Measurements from ENCODE around the gene NUDT11. TPM values are rescaled to one million over a fixed set of nuclear protein-coding genes. Genes with fewer than 3 reads are reported as not detected.

NUDT11 gene
- total and polyA plus RNA-seq, 9 of the 15 experiments (the other 6 are each of a cell fraction or from before 2014, with no cell fraction given), result 0.01 to 0.19 (median 0.08) TPM; not detected in 3

DNA sequence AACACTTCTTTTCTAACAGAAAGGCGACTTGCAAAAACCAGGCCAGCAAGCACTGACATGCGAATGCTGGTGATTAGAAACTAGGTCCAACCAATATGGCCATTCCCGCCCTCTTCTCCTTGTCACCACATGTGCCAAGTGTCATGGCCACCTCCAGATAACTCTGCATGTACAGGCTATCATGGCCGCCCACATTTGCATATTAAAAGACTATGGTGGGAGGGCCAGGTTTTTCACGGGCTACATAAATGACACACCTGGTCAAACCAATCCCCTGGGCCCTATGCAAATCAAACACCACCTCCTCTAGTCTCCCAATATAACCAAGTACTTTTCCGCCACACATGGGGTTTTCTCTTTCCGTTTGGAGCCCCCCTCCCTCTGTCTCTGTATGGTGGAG lies 40.1 kb downstream of the NUDT11 start:
- Histone ChIP-seq H3K9me3 (replicated peaks; ENCODE audit: control insufficient read depth, insufficient read depth, low read depth, low read length) (no peaks in the 10 kb centered on the region; the same call in 1 of the 2 replicates), H3K9ac (ENCODE audit: insufficient read depth in 1 of 2, low read depth in 2 of 2, low read length in 2 of 2) (no peak overlapping the region), H2AFZ (ENCODE audit: low read depth, low read length) (no peak overlapping the region), H3K36me3 (ENCODE audit: control insufficient read depth, insufficient read depth, low read length) (no peaks in the 10 kb centered on the region), H3K4me1 (replicated peaks in 1 of 2; ENCODE audit: control insufficient read depth in 2 of 2, insufficient read depth in 2 of 2, low read length in 2 of 2) (no peaks in the 10 kb centered on the region), H3K4me2 (ENCODE audit: insufficient read depth, low read length) (no peak overlapping the region), H3K27me3 (ENCODE audit: control insufficient read depth in 2 of 2, insufficient read depth in 2 of 2, low read length in 2 of 2) (no peaks in the 10 kb centered on the region), H3K4me3 (no peak overlapping the region), H3K79me2 (ENCODE audit: control insufficient read depth, insufficient read depth, low read length) (no peaks in the 10 kb centered on the region), H4K20me1 (replicated peaks; ENCODE audit: control insufficient read depth, insufficient read depth, low read length) (no peaks in the 10 kb centered on the region), H3K27ac (ENCODE audit: extremely low read depth, low read depth, low read length) (no peak overlapping the region), H3K9me1 (ENCODE audit: control insufficient read depth, insufficient read depth, low read length) (no peaks in the 10 kb centered on the region)
- ChIA-PET POLR2A (no interaction called here), CTCF (ENCODE audit: low intra/inter-chr PET ratio) (interaction anchor here (0.6 to 1.1 kb wide), 3 partner anchors 120 to 763 kb away, joined by 3 to 8 read pairs (median 3); no protein-coding TSS in a partner anchor)
- in situ Hi-C loops (cut with MboI), result loop anchor here (25.0 kb wide), 1 partner anchor 769 kb away; no protein-coding TSS in a partner anchor
- intact Hi-C loops (cut with micrococcal nuclease), result loop anchor here (5.0 kb wide), 1 partner anchor 309 kb away; no protein-coding TSS in a partner anchor
- DNase-seq (ENCODE audit: extremely low read depth in 1 of 4, low spot score in 3 of 4) (no peak), FAIRE-seq (no peak), ATAC-seq (peak; percentile 29; the same call in 1 of the 3 replicates)
- no TSS peak for BruUV-seq (replicated peaks)
- TF ChIP-seq, protein P1, sequence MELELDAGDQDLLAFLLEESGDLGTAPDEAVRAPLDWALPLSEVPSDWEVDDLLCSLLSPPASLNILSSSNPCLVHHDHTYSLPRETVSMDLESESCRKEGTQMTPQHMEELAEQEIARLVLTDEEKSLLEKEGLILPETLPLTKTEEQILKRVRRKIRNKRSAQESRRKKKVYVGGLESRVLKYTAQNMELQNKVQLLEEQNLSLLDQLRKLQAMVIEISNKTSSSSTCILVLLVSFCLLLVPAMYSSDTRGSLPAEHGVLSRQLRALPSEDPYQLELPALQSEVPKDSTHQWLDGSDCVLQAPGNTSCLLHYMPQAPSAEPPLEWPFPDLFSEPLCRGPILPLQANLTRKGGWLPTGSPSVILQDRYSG (tag; conservative IDR thresholded peaks at IDR 0.05; ENCODE audit: low read depth), result no peak
- TF ChIP-seq YY1 (IDR thresholded peaks at IDR 0.05; ENCODE audit: borderline replicate concordance in 1 of 3, control insufficient read depth in 1 of 3, extremely low read depth in 1 of 3, insufficient read depth in 3 of 3, insufficient read length in 1 of 3, insufficient replicate concordance in 2 of 3, low read depth in 1 of 3, low read length in 2 of 3), result peak in 1 of 3 experiments; percentile 49
- TF ChIP-seq PML (IDR thresholded peaks at IDR 0.05; ENCODE audit: low read length), result no peak
- WGBS (ENCODE audit: insufficient coverage, low coverage, missing lambda C conversion rate), result 7% methylated on average over 7 of the region's 7 CpGs

DNA sequence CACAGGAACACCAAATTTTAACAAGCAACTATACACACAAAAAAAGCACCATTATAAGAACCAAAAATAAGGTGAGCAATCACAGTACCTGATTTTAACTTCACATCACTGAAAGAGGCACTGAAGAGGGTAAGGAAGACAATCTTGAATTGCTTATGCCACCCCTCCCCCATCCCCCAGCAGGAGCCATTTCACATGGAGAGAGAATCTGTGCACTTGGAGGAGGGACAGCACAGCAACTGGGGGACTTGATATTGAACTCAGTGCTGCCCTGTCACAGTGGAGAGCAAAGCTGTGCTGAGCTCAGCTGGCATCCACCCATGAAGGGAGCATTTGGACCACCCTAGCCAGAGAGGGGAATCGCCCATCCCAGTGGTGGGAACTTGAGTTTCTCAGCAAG lies 56.0 kb downstream of the NUDT11 start:
- in situ Hi-C loops (cut with MboI), result no loop called here
- Histone ChIP-seq H3K4me2 (ENCODE audit: insufficient read depth, low read length) (no peak overlapping the region), H3K36me3 (ENCODE audit: control insufficient read depth, insufficient read depth, low read length) (no peaks in the 10 kb centered on the region), H3K9ac (ENCODE audit: insufficient read depth in 1 of 2, low read depth in 2 of 2, low read length in 2 of 2) (no peak overlapping the region), H3K4me1 (replicated peaks in 1 of 2; ENCODE audit: control insufficient read depth in 2 of 2, insufficient read depth in 2 of 2, low read length in 2 of 2) (no peaks in the 10 kb centered on the region), H3K4me3 (no peak overlapping the region), H3K27ac (ENCODE audit: extremely low read depth, low read depth, low read length) (no peak overlapping the region), H3K9me1 (ENCODE audit: control insufficient read depth, insufficient read depth, low read length) (no peaks in the 10 kb centered on the region), H4K20me1 (replicated peaks; ENCODE audit: control insufficient read depth, insufficient read depth, low read length) (no peaks in the 10 kb centered on the region), H3K9me3 (replicated peaks; ENCODE audit: control insufficient read depth, insufficient read depth, low read depth, low read length) (no peaks in the 10 kb centered on the region), H3K79me2 (ENCODE audit: control insufficient read depth, insufficient read depth, low read length) (no peaks in the 10 kb centered on the region), H3K27me3 (ENCODE audit: control insufficient read depth in 2 of 2, insufficient read depth in 2 of 2, low read length in 2 of 2) (no peaks in the 10 kb centered on the region), H2AFZ (ENCODE audit: low read depth, low read length) (no peak overlapping the region)
- POLR2A ChIA-PET, result no interaction called here
- no TSS peak for BruUV-seq (replicated peaks)
- WGBS (ENCODE audit: insufficient coverage, low coverage, missing lambda C conversion rate), result 0% methylated on average over 1 of the region's 1 CpG
- DNase-seq (ENCODE audit: extremely low read depth in 1 of 4, low spot score in 3 of 4), result no peak
- ATAC-seq, result no peak
- FAIRE-seq, result no peak
- CTCF ChIA-PET (ENCODE audit: low intra/inter-chr PET ratio), result no interaction called here
- intact Hi-C loops (cut with micrococcal nuclease), result no loop called here
- no peak for TF ChIP-seq HNRNPK (IDR thresholded peaks at IDR 0.05; ENCODE audit: low read depth, low read length, poor library complexity, severe bottlenecking)
- TF ChIP-seq, protein P2, sequence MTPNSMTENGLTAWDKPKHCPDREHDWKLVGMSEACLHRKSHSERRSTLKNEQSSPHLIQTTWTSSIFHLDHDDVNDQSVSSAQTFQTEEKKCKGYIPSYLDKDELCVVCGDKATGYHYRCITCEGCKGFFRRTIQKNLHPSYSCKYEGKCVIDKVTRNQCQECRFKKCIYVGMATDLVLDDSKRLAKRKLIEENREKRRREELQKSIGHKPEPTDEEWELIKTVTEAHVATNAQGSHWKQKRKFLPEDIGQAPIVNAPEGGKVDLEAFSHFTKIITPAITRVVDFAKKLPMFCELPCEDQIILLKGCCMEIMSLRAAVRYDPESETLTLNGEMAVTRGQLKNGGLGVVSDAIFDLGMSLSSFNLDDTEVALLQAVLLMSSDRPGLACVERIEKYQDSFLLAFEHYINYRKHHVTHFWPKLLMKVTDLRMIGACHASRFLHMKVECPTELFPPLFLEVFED (CRISPR knock-in tag; conservative IDR thresholded peaks at IDR 0.05), result no peak
- TF ChIP-seq, protein P3, sequence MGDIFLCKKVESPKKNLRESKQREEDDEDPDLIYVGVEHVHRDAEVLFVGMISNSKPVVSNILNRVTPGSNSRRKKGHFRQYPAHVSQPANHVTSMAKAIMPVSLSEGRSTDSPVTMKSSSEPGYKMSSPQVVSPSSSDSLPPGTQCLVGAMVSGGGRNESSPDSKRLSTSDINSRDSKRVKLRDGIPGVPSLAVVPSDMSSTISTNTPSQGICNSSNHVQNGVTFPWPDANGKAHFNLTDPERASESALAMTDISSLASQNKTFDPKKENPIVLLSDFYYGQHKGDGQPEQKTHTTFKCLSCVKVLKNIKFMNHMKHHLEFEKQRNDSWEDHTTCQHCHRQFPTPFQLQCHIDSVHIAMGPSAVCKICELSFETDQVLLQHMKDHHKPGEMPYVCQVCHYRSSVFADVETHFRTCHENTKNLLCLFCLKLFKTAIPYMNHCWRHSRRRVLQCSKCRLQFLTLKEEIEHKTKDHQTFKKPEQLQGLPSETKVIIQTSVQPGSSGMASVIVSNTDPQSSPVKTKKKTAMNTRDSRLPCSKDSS (IDR thresholded peaks at IDR 0.05; ENCODE audit: low read depth, partially characterized antibody), result no peak
- no peak for TF ChIP-seq ZFPM2 (CRISPR knock-in tag; IDR thresholded peaks at IDR 0.05)
